ENCODE measurements around the gene SLC35F3.

SLC35F3 gene

DNA sequence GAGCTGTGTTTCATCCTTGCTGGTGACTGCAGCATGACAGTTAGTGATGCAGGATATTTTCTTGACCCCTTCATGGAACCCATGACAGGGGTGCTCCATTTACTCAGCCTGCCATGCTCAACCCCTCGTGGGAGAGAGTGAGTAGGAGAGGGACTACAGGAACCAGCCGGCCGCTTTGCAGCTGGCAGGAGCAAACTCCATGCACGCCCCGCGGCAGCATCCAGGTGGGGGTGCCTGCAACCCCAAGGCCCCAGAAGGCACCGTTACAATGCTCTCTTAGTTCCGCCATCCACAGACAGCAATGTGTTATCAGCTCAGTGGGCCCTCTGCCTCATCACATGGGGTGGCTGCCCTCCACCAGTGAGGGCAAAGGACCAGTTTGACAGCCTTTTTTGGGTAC, 135.1 kb downstream of the SLC35F3 start:
- no peak for TF ChIP-seq EGR1 (IDR thresholded peaks at IDR 0.05)
- TF ChIP-seq TCF12 (IDR thresholded peaks at IDR 0.05; ENCODE audit: low read depth): no peak
- TF ChIP-seq YY1 (IDR thresholded peaks at IDR 0.05; ENCODE audit: low read depth): no peak
- TF ChIP-seq NFIC (IDR thresholded peaks at IDR 0.05): no peak
- no peak for TF ChIP-seq CREB1 (IDR thresholded peaks at IDR 0.05; ENCODE audit: low read depth)

DNA sequence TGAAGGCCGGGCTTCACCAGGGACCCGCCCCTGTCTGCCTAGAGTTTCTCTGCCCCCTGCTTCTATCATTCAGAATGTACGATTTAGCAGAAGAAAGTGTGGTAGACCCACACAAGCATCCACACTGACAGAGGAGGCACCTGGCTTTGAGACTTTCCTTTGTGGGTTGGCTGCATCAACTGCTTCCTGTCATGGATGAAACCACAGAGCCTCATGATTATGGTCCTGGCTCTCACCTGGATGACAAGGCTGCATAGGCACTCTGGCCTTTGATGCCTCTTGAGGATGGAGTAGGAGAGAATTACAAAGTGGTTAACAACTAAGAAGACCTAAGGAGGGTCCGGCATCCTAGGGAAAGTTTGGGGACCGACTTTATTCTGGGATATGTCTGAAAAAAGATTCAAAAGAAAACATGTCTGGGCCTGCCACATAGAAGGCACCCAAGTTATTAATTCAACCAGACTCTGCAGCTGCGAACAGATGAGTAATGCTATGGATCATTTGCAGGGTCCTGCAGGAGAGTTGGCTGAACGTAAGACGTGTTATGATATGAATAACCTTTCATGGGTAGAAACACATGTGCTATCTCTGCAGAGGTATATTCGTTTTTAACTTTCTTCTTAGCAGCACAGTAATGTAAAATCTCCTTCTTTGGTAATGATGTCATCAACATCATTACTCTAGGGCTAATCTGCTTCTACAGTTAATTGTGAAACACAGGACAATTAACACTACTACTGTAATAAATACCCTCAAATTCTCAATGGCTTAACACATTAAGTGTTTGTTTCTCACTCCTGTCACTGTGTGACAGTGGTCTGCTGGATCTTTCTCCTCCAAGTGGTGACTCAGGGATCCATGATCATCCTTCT, 136.2 kb downstream of the SLC35F3 start:
- TF ChIP-seq, protein P1, sequence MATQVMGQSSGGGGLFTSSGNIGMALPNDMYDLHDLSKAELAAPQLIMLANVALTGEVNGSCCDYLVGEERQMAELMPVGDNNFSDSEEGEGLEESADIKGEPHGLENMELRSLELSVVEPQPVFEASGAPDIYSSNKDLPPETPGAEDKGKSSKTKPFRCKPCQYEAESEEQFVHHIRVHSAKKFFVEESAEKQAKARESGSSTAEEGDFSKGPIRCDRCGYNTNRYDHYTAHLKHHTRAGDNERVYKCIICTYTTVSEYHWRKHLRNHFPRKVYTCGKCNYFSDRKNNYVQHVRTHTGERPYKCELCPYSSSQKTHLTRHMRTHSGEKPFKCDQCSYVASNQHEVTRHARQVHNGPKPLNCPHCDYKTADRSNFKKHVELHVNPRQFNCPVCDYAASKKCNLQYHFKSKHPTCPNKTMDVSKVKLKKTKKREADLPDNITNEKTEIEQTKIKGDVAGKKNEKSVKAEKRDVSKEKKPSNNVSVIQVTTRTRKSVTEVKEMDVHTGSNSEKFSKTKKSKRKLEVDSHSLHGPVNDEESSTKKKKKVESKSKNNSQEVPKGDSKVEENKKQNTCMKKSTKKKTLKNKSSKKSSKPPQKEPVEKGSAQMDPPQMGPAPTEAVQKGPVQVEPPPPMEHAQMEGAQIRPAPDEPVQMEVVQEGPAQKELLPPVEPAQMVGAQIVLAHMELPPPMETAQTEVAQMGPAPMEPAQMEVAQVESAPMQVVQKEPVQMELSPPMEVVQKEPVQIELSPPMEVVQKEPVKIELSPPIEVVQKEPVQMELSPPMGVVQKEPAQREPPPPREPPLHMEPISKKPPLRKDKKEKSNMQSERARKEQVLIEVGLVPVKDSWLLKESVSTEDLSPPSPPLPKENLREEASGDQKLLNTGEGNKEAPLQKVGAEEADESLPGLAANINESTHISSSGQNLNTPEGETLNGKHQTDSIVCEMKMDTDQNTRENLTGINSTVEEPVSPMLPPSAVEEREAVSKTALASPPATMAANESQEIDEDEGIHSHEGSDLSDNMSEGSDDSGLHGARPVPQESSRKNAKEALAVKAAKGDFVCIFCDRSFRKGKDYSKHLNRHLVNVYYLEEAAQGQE (IDR thresholded peaks at IDR 0.05; ENCODE audit: low read depth): no peak
- TF ChIP-seq, protein P2, sequence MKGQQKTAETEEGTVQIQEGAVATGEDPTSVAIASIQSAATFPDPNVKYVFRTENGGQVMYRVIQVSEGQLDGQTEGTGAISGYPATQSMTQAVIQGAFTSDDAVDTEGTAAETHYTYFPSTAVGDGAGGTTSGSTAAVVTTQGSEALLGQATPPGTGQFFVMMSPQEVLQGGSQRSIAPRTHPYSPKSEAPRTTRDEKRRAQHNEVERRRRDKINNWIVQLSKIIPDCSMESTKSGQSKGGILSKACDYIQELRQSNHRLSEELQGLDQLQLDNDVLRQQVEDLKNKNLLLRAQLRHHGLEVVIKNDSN (IDR thresholded peaks at IDR 0.05): no peak
- TF ChIP-seq CREB1 (IDR thresholded peaks at IDR 0.05; ENCODE audit: low read depth) (no peak), EP300 (IDR thresholded peaks at IDR 0.05; ENCODE audit: borderline replicate concordance) (no peak), ZBTB7A (IDR thresholded peaks at IDR 0.05; ENCODE audit: low read depth) (no peak), CEBPB (IDR thresholded peaks at IDR 0.05) (no peak), EGR1 (IDR thresholded peaks at IDR 0.05) (no peak), TCF12 (IDR thresholded peaks at IDR 0.05; ENCODE audit: low read depth) (no peak), YY1 (IDR thresholded peaks at IDR 0.05; ENCODE audit: low read depth) (no peak)
- TF ChIP-seq, protein P3, sequence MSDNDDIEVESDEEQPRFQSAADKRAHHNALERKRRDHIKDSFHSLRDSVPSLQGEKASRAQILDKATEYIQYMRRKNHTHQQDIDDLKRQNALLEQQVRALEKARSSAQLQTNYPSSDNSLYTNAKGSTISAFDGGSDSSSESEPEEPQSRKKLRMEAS (IDR thresholded peaks at IDR 0.05): no peak

DNA sequence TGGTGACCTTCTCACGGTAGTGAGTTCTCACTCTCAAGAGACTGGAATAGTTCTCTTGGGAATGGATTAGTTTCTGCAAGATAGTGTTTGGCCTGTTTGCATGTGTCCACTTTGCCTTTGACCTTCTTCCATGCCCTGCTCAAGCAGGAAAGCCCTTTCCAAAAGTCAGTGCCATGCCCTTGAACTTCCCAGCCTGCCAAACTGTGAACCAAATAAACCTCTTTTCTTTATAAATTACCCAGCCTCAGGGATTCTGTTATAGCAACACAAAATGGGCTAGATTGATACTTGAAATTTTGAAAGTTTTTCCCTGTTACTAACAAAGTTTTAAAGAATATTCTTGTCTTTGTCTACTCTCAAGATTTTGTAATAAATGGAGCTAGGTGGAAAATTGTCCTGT, 139.6 kb downstream of the SLC35F3 start:
- no peak for TF ChIP-seq ZBTB7A (IDR thresholded peaks at IDR 0.05; ENCODE audit: low read depth)
- TF ChIP-seq, protein P1 (IDR thresholded peaks at IDR 0.05; ENCODE audit: low read depth): no peak
- no peak for TF ChIP-seq CEBPB (IDR thresholded peaks at IDR 0.05)
- no peak for TF ChIP-seq FOXM1 (IDR thresholded peaks at IDR 0.05; ENCODE audit: borderline replicate concordance, low read depth)
- no peak for TF ChIP-seq EP300 (IDR thresholded peaks at IDR 0.05; ENCODE audit: borderline replicate concordance)
- no peak for TF ChIP-seq TEAD4 (IDR thresholded peaks at IDR 0.05)

DNA sequence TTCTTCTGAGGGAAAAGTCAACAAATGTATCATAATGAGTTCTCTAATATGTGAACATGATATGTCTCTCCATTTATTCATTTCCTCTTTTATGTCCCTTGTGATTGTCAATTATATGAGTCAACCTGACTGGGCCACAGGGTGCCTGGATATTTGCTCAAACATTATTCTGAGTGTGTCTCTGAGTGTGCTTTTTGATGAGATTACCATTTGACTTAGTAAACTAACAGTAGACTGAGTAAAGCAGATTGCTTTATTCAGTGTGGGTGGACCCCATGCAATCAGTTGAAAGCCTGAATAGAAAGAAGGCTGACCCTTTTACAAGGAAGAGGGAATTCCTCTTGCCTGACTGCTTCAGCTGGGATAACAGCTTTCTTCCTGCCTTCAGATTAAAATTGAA, 142.6 kb downstream of the SLC35F3 start:
- no peak for TF ChIP-seq TAF1 (IDR thresholded peaks at IDR 0.05; ENCODE audit: low read depth)
- TF ChIP-seq EP300 (IDR thresholded peaks at IDR 0.05; ENCODE audit: borderline replicate concordance): no peak
- TF ChIP-seq, protein P3 (IDR thresholded peaks at IDR 0.05): no peak
- TF ChIP-seq EGR1 (IDR thresholded peaks at IDR 0.05): no peak
- no peak for TF ChIP-seq RAD21 (IDR thresholded peaks at IDR 0.05; ENCODE audit: low read depth)
- no peak for TF ChIP-seq YY1 (IDR thresholded peaks at IDR 0.05; ENCODE audit: low read depth)
- TF ChIP-seq TCF12 (IDR thresholded peaks at IDR 0.05; ENCODE audit: low read depth): no peak
- TF ChIP-seq, protein P1 (IDR thresholded peaks at IDR 0.05; ENCODE audit: low read depth): no peak
- TF ChIP-seq TEAD4 (IDR thresholded peaks at IDR 0.05): no peak
- no peak for TF ChIP-seq NFIC (IDR thresholded peaks at IDR 0.05)
- no peak for TF ChIP-seq CEBPB (IDR thresholded peaks at IDR 0.05)
- no peak for TF ChIP-seq CREB1 (IDR thresholded peaks at IDR 0.05; ENCODE audit: low read depth)

DNA sequence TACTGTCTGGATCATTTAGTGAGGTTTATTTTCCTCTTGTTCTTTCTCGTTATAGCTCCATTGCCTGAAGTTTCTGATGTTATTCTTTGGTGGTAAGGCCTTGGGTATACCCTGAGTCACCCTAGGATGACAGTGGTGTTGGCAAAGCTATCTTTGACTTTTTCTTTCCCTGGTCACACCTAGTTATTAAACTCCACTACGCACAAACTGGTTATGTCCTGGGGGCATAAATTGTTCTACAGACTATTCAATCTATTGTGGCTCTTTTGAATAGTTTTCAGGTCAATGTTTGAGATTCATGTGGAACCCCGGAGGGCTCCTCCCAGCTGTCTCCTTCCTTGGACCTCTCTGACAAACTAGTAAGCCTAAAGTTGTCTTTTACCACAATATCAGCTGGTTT, 157.7 kb downstream of the SLC35F3 start:
- TF ChIP-seq TEAD4 (IDR thresholded peaks at IDR 0.05): no peak
- TF ChIP-seq TAF1 (IDR thresholded peaks at IDR 0.05; ENCODE audit: low read depth): no peak
- TF ChIP-seq, protein P1 (IDR thresholded peaks at IDR 0.05; ENCODE audit: low read depth): no peak
- TF ChIP-seq, protein P3 (IDR thresholded peaks at IDR 0.05): no peak
- TF ChIP-seq, protein P2 (IDR thresholded peaks at IDR 0.05): no peak
- TF ChIP-seq ZBTB7A (IDR thresholded peaks at IDR 0.05; ENCODE audit: low read depth): no peak
- no peak for TF ChIP-seq CEBPB (IDR thresholded peaks at IDR 0.05)
- no peak for TF ChIP-seq YY1 (IDR thresholded peaks at IDR 0.05; ENCODE audit: low read depth)
- no peak for TF ChIP-seq EP300 (IDR thresholded peaks at IDR 0.05; ENCODE audit: borderline replicate concordance)
- no peak for TF ChIP-seq EGR1 (IDR thresholded peaks at IDR 0.05)
- no peak for TF ChIP-seq NFIC (IDR thresholded peaks at IDR 0.05)

All from Ishikawa (cell line).